ENCODE data around the gene ADAMTS6.

DNA sequence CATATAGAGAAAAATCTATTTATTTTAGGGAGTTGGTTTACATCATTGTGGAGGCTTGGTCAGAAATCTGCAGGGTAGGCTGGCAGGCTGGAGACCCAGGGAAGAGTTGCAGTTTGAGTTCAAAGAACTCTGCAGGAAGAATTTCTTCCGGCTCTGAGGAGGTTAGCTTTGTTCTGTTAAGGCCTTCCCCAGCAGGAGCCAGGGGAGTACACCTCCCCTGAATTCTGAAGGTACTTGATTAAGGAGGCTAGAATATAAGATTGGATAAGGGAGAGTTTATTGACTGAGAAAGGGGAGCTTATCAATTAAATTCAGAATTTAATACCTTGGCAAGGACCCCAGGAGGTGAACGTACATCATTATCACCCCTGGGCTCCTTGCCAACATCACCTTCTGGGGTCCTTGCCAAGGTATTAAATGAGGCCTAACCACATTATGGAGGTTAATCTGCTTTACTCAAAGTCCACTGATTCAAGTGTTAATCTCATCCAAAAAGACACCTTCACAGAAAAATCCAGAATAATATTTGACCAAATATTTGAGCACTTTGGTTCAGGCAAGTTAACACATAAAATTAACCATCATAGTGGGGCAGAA, 361.3 kb downstream of the ADAMTS6 start:
- TF ChIP-seq POLR2A (IDR thresholded peaks at IDR 0.05), result no peak
- TF ChIP-seq, protein P1, sequence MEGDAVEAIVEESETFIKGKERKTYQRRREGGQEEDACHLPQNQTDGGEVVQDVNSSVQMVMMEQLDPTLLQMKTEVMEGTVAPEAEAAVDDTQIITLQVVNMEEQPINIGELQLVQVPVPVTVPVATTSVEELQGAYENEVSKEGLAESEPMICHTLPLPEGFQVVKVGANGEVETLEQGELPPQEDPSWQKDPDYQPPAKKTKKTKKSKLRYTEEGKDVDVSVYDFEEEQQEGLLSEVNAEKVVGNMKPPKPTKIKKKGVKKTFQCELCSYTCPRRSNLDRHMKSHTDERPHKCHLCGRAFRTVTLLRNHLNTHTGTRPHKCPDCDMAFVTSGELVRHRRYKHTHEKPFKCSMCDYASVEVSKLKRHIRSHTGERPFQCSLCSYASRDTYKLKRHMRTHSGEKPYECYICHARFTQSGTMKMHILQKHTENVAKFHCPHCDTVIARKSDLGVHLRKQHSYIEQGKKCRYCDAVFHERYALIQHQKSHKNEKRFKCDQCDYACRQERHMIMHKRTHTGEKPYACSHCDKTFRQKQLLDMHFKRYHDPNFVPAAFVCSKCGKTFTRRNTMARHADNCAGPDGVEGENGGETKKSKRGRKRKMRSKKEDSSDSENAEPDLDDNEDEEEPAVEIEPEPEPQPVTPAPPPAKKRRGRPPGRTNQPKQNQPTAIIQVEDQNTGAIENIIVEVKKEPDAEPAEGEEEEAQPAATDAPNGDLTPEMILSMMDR (IDR thresholded peaks at IDR 0.05), result no peak

Data from uterus (tissue), 2 donors.